ENCODE data around the gene UGT1A3.

The UGT1A3 gene

GRCh38 chr2:233760043-233760442, 31.2 kb downstream of the UGT1A3 start, which contains the start of gene UGT1A1:
Gene UGT1A1 (plus strand): TSS chr2:233760270. CDS start chr2:233760288, 18 bp downstream.
- ATAC-seq: no peak

GRCh38 chr2:233761040-233761769, 32.4 kb downstream of the UGT1A3 start:
- no peak for ATAC-seq

GRCh38 chr2:233764264-233764663, 35.4 kb downstream of the UGT1A3 start:
- ATAC-seq: no peak

GRCh38 chr2:233764761-233765160, 35.9 kb downstream of the UGT1A3 start:
- ATAC-seq: no peak

- ATAC-seq: no peak
Observed at GRCh38 chr2:233766416-233766815, 37.6 kb downstream of the UGT1A3 start.

- ATAC-seq: no peak
Observed at GRCh38 chr2:233768076-233768475, 39.2 kb downstream of the UGT1A3 start.

- ATAC-seq: no peak
Observed at GRCh38 chr2:233769260-233769659, 40.4 kb downstream of the UGT1A3 start.

- no peak for ATAC-seq
Observed at GRCh38 chr2:233772153-233772552, 43.3 kb downstream of the UGT1A3 start.

- ATAC-seq: no peak
Observed at GRCh38 chr2:233772583-233772982, 43.7 kb downstream of the UGT1A3 start.

- ATAC-seq: no peak
Observed at GRCh38 chr2:233773854-233774253, 45.0 kb downstream of the UGT1A3 start.

GRCh38 chr2:233775414-233775813, 46.6 kb downstream of the UGT1A3 start:
- no peak for ATAC-seq

- ATAC-seq: no peak
Observed at GRCh38 chr2:233778030-233778429, 49.2 kb downstream of the UGT1A3 start, which contains the start of gene MROH2A. Gene MROH2A (plus strand): TSS chr2:233778330. CDS start chr2:233779359, 1,029 bp downstream.

- no peak for ATAC-seq
Observed at GRCh38 chr2:233779722-233780121, 50.9 kb downstream of the UGT1A3 start.

GRCh38 chr2:233780771-233781170, 51.9 kb downstream of the UGT1A3 start:
- ATAC-seq: no peak

- ATAC-seq: no peak
Observed at GRCh38 chr2:233789554-233789953, 60.7 kb downstream of the UGT1A3 start.

GRCh38 chr2:233791151-233791882, 62.5 kb downstream of the UGT1A3 start:
- ATAC-seq: no peak

- ATAC-seq: no peak
Observed at GRCh38 chr2:233791883-233792329, 63.1 kb downstream of the UGT1A3 start.

GRCh38 chr2:233792720-233793119, 63.9 kb downstream of the UGT1A3 start:
- ATAC-seq: no peak

GRCh38 chr2:233793465-233794127, 64.8 kb downstream of the UGT1A3 start:
- ATAC-seq: no peak

GRCh38 chr2:233794128-233794658, 65.4 kb downstream of the UGT1A3 start:
- ATAC-seq: no peak

- ATAC-seq: no peak
Observed at GRCh38 chr2:233795735-233796171, 66.9 kb downstream of the UGT1A3 start.

GRCh38 chr2:233796254-233796653, 67.4 kb downstream of the UGT1A3 start:
- no peak for ATAC-seq

Data from activated CD4-positive, CD25-positive, alpha-beta regulatory T cell treated with anti-CD3 and anti-CD28 coated beads, Interleukin-2, amount 50 U/mL, for 24 hours (primary cell).